ENCODE data around the gene CYSRT1.
A peak's percentile ranks its signal among the peaks of the same experiment; 100 is the strongest.
"Not testable (repeated sequence)": the region's sequence is repeated elsewhere in the genome, so short reads cannot be mapped to it uniquely, and the experiment has no call there.

The CYSRT1 gene

DNA sequence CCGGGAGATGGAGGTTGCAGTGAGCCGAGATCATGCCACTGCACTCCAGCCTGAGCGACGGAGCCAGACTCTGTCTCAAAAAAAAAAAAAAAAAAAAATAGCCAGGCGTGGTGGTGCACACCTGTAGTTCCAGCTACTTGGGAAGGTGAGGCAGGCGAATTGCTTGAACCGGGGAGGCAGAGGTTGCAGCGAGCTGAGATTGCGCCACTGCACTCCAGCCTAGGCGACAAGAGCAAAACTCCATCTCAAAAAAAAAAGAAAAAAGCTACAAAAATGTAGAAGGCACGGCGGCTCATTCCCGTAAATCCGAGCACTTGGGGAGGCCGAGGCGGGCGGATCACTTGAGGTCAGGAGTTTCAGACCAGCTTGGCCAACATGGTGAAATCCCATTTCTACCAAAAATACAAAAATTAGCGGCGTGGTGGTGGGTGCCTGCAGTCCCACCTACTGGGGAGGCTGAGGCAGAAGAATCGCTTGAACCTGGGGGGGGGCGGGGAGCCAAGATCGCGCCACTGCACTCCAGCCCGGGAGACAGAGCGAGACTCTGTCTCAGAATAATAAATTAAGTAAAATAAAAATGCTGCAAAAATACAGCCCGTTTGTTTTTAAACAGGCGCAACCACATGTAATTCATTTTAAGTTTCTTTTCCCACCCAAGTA lies 14.7 kb downstream of the CYSRT1 start:
- not testable (repeated sequence) for DNase-seq

DNA sequence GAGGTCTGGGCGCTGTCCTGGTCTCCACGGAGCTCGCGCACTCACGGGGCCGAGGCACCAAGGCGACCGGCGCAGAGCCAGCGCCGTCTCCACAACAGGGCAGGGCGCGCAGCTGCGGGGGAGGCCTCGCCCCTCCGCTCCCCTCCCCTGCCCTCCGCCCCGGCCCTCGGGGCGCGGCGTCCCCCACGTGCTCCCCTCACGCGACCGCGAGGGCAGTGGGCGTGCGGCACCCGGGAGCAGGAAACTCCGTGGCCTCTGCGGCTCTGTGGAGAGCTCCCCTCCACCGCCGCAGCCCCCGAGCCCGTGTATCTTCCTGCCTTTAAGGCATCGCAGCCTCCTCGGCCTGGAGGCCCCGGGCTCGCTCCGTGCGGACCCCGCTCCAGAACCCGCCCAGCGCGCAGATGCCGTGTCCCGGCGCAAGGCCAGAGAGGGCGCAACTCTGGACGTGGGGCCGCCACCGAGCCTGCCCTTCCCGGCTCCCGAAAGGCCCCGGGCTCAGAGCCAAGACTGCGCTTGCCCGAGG lies 15.4 kb downstream of the CYSRT1 start:
- peak; percentile 73 for DNase-seq

DNA sequence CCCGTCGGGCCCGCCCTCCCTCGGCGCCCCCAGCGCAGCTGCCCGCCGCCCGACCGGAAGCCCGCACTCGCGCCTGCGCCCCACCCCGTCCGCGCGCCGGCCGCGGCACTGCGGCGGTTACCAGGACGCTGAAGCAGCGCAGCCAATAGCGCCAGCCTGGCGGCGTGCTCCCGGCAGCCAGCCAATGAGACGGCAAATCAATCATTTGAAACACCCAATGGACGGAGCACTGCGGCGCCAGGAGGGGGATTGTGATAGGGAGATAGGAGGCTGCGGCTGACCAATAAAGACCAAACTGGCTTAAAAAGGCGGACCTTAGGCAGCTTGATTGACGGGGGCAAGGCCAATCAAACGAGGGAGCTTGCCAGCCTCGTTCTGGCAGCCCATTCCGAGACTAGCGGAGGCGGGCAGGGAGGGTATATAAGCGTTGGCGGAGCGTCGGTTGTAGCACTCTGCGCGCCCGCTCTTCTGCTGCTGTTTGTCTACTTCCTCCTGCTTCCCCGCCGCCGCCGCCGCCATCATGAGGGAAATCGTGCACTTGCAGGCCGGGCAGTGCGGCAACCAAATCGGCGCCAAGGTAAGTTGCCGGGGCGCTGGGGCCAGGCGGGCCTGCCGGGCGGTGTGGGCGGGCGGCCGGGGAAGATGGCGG lies 16.0 kb downstream of the CYSRT1 start, which contains the start of gene TUBB4B:
TSS of gene TUBB4B (plus strand) at position 447 of the 649 bp plus-strand sequence. CDS start at position 521, 74 bp downstream.
- DNase-seq: peak; percentile 100

DNA sequence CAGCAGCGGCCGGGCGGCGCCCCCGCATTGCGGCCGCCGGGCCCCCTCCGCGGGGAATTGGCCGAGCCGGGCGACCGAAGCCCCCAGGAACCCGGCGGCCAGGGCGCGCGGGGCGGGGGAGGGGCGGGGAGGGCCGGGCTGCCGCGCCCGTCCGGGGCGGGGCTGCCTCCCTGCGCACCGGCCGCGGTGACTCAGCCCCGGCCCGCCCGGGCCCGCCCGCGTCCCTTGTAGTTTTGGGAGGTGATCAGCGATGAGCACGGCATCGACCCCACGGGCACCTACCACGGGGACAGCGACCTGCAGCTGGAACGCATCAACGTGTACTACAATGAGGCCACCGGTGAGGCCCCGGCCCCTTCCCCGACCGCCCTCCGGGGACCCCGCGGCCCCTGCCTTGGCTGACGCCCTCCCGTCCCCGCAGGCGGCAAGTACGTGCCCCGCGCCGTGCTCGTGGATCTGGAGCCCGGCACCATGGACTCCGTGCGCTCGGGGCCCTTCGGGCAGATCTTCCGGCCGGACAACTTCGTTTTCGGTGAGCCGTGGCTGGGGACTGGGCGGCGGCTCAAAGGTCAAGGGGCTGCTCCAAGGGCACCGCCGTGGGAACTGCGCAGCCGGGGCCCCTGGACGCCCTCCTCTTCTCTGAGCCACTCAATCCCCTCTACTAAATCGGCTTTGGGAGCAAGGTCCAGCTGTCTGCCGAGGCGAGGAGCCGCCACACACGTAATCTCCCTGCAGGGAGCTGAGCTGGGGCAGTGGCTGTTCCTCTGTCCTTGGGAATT lies 16.7 kb downstream of the CYSRT1 start:
- DNase-seq: peak; percentile 41

DNA sequence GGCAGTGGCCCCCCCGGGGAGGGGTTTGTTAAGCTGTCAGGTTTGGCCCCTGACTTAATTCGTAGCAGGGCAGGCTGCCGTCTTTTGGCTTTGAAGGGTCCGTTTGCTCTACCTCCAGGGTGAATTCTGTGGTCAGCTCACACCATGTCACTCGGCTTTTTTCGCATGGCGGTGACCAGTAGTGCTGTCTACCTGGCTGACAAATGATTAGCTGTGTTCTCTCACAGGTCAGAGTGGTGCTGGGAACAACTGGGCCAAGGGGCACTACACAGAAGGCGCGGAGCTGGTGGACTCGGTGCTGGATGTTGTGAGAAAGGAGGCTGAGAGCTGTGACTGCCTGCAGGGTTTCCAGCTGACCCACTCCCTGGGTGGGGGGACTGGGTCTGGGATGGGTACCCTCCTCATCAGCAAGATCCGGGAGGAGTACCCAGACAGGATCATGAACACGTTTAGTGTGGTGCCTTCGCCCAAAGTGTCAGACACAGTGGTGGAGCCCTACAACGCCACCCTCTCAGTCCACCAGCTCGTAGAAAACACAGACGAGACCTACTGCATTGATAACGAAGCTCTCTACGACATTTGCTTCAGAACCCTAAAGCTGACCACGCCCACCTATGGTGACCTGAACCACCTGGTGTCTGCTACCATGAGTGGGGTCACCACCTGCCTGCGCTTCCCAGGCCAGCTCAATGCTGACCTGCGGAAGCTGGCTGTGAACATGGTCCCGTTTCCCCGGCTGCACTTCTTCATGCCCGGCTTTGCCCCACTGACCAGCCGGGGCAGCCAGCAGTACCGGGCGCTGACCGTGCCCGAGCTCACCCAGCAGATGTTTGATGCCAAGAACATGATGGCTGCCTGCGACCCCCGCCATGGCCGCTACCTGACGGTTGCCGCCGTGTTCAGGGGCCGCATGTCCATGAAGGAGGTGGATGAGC lies 17.6 kb downstream of the CYSRT1 start:
- no peak for DNase-seq

DNA sequence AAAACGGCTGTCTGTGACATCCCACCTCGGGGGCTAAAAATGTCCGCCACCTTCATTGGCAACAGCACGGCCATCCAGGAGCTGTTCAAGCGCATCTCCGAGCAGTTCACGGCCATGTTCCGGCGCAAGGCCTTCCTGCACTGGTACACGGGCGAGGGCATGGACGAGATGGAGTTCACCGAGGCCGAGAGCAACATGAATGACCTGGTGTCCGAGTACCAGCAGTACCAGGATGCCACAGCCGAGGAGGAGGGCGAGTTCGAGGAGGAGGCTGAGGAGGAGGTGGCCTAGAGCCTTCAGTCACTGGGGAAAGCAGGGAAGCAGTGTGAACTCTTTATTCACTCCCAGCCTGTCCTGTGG lies 18.3 kb downstream of the CYSRT1 start:
- not testable (repeated sequence) for DNase-seq

DNA sequence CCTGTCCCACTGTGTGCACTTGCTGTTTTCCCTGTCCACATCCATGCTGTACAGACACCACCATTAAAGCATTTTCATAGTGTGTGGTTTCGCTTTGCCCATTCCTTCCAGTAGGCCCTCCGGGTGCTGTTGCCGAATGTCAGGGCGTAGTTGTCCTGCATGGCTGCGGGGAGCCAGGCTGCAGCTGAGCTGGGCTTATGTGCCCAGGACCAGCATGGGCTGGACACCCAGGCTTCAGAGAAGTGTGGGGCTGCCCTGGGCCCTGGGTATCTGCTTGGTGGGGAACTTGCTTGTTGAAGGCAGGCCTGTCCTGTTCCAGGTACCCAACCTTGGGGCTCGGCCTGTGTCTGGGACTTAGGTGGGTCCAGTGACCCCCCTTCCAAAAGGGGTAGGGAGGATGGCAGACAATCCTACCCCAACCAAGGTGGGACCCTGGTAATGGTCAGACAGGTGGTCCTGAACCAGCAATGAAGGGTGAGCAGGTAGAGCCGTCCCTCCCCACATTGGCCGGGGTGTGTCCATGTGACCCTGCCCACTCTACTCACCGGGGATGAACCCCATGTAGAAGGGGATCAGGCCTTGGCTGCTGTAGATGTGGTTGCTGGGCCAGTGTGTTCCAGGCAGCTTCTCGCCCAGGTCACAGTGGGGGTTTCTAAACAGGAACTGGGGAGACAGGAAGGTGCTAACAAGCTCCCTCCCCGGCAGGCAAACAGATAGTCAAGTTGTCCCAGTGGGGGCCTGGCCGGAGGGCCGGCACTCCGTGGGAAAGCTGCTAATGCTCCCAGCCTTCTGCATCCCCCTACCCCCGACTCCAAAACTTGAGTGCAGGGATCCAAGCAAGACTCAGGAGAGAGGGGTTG lies 18.9 kb downstream of the CYSRT1 start:
- no peak for DNase-seq

DNA sequence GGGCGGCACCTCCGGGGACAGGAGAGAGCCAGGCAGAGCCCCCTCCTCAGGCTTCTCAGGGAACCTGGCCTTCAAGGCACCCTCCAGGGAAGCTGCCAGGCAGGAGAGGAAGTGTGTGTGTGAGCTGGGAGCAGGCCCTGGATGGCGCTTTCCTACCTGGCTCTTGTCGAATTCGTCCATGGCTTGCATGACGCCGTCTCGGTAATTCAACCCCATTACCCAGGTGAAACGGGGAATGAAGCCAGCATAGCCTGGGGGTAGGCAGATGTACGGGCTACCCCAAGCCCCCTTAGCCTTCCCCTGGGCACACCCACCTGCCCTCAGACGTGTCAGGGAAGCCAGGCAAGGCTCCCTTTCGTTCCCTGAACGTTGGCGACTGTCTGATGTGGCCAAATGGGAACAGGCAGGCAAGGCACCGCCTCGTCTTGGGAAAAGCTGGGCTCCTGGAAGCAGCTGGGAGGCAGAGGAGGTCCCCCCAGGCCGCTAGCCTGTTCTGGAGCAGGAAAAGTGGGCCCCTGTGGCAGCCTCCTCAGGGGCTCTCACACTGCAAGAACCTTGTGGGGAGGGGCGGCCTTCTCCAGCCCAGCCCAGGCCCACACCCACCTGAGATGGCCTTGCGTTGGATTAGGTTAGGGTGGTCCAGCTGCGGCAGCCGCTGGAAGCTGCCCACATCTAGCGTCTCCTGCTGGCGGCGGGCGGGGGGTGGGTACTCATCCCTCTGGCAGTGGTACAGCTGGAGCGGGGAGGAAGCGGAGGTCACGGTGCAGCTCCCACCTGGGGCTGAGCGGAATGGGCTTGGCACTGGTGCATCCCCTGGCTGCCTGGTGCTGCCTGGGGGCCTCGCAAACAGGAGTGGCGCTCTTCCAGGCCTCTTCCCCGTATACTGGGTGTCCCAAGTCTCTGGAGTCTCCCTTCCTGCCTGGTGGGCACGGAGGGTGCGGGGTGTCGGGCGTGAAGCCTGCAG lies 19.8 kb downstream of the CYSRT1 start:
- DNase-seq: peak; percentile 31

DNA sequence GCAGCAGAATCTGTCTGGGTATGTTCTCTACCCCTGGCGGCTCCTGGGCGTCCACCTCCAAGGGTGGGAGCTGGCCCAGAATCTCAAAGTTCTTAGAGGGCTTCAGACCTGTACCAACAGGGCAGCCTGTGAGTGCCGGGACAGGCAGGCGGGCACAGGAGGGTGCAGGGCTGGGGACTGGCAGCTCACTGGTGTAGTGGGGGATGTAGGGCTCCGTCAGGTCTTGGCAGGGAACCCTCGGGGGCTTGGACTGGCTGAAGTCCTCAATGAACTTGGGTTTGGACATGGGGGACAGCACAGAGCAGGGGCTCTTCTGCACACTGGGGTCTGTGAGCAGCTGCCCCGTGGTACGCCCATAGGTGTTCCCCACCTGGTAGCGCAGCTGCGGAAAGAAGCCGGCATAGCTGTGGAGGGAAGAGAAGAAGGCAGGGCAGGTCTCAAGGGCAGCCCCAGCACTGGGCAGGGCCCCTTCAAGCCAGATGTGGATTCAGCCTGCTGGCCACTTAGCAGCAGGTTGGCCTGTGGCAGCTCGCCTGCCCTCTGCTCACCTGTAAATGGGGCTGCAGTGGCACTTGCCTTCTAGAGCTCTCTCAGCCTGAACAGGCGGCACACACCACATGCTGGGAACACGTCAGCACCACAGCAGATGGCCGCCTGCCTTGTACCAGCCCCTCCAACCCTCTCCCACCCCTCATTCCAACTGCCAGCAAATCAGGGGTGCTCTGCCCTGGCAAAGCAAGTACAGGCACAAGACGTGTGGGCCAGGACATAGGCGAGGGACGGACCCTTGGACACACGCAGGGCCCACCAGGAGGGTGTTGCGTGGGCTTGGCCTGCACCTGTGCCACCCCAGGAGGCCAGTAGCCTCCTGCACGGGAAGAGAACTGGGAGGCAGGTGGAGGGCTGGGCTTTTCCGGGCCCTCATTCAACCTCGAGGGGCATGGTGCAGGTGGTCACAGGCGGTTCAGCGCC lies 20.8 kb downstream of the CYSRT1 start:
- DNase-seq: peak; percentile 68

DNA sequence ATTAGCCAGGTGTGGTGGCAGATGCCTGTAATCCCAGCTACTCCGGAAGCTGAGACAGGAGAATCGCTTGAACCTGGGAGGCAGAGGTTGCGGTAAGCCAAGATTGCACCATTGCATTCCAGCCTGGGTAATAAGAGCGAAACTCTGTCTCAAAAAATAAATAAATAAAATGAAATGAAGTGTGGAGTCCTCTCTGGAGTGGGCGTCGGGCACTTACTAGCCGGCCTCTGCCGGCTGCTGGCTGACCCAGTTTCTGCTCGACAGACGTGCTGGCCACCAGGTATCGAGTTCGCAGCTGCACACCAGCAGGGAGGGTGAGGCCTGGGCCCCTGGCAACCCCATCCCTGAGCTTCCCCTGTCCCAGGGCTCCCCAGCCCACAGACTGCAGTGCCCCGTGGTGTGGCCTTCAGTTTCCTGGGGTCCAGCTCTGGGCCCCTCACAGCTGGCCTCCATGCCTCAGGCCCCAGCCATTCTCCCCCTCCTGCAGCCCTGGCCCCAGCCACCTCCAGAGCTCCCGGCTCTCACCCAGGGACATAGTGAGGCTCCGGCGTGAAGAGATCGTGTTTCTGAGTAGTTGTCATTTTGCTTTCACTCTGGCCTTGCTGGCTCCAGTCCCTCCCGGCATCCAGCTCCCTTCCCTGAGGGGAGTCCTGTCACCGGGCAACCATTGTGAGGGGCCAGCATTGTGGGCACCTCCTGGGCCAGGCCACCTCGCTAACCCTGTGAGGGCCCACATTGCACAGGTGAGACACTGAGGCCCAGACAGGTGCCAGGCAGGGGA lies 22.4 kb downstream of the CYSRT1 start:
- no peak for DNase-seq

DNA sequence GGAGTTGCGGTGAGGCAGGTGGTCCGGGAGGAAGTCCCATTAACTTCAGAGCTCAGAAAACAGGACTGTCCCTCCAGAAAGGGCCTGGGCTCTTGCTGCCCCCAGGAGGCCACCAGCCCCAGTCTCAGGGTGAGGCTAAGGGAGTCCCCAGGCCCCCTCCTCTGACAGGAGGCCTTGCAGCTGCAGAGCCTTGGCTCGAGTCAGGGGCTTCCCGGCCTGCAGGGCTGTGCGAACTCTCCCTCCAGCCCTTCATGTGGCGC lies 22.9 kb downstream of the CYSRT1 start:
- DNase-seq: no peak

DNA sequence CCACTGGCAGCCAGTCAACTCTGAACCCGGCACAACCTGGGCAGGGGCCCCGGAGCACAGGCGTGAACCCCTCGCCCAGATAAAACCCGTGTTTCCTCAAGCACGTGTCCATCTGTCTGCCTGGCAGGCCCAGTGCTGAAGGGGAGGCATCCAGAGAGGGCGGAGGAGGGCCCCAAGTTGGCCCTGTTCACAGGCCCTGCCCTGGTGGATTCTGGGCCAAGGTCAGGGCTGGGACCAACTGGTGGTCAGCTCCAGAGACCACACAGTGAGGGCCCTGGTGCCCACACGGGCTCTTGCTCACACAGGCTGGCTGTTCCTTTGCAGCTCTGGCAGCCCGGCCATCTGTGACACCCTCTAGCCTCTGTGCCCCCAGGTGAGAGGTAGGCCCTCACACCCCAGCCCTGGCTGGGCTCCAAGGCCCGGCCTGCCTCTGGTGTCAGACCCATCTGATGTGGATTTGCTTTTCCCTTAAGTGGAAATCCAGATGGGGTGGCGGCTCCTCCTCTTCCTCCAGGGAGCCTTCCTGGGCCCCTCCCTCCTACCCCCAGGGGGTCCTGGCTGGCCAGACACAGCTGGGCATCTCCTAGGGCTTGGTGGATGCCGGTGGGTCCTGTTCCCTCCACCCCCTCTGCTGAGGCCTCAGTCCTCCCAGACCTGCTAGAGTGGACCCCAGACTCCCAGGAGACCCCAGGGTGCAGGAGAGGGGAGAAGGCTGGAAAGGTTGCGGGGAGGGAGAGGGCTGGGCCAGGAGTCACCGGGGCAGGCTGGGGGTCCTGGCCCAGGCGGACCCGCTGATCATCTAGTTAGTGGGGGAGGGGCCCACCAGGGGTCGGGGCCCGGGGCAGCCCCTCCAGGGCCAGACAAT lies 25.6 kb downstream of the CYSRT1 start:
- no peak for DNase-seq

DNA sequence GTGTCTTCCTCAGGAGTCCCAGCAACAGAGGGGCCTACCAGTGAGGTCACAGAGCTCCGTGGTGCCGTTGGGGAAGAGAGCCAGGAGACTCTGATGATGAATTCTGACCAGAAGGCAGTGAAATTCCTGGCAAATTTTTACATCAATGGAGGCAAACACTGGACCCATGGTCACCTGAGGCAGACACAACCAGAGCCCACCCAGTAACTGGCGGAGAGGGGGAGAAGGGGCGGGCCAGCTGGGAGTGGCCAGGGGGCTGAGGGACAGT lies 26.2 kb downstream of the CYSRT1 start, which contains the start of gene STPG3:
TSS of gene STPG3 (plus strand) at position 93 of the 268 bp plus-strand sequence. CDS start at position 94, 1 bp downstream.
- no peak for DNase-seq

DNA sequence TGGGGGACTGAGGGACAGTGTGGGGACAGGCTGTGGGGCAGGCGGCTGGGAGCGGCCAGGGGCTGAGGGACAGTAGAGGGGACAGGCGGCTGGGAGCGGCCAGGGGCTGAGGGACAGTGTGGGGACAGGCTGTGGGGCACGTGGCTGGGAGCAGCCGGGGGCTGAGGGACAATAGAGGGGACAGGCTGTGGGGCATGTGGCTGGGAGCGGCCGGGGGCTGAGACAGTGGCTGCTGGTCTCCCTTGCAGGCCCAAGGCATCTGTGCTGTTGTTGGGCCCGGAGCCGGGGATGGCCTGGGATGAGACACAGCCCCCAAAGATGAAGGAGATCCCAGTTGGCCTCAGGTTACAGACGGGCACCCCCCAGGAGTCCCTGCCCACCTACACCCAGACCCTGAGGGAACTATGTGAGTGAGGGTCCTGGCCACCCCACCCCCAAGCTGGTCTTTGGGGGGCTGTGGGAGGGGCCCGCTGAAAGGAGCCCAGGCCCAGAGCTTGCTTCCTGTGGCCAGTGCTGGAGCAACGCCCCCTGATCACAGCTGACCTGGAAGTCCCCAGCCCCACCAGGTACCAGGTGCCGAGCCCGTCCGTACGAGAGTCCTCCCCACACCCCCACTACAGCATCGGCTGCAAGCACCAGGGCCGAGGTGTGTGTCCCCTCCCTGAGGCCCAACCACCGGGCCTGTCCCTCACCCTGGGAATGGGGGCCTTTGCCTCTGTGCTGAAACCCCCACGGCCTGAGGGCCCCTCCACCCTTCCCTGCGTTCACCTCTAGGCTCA lies 26.7 kb downstream of the CYSRT1 start:
- no peak for DNase-seq

DNA sequence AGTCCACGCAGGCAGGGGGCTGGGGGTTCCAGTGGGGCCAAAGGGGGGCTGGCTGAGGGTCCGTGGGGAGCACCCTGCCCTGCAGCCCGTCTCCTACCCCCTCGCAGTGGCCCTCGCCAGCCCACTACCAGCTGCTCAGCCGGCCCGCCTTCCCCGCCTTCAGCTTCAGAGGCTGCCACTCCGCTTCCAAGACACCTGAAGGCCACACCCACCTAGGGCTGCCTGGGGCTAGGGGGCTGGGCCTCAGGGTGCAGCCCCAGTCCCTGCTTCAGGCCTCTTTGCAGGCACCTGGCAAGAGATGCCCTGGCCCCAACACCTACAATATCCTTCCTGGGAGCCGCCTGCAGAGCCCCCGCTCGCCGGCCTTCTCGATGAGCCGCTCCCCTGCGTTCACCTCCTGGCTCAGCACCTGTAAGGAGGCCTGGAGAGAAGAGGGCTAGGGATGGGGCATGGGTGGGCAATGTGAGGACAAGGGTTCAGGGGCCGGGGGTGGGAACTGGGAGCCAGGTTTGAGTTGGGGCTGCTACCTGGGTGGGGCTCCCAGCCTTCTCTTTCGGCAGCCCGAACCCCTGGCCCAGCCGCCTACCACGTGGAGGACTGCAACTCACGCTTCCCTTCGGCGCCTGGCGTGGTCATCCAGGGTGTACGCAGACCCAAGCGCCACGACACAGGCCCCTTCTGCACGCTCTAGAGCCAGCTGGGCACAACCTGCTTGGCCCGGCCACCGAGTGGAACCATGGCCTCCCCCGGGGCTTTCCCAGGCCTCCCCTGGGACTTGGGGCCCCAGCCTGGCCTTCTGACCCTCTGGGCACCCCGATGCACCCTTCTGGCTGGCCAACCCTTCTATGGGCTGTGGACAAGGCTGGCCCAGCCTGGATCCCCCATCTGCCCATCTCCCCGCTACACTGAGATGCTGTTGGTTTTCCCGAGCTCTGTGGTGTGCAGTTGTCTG lies 27.9 kb downstream of the CYSRT1 start:
- peak; percentile 58 for DNase-seq

Measured in NCI-H345 (cell line).